Osteoblast (primary cell): ENCODE measurements around the gene PROC. TPM values are rescaled to one million over a fixed set of nuclear protein-coding genes. Genes with fewer than 3 reads are reported as not detected.

Experiments used
- DNase-seq: peaks from one replicate; pipeline ENCODE4 v3.0.0; 2011; ENCODE audit warnings: low spot score, mixed read lengths; ENCODE audit not compliant: insufficient read length; ENCODE audit errors: missing footprints
- H2AFZ ChIP-seq: 2 replicates; pipeline ENCODE4 v1.6.0; 2011; ENCODE audit warnings: mild to moderate bottlenecking, low read length
- H3K27ac ChIP-seq: 2 replicates; pipeline ENCODE4 v1.5.1; 2011; ENCODE audit warnings: mild to moderate bottlenecking, low read depth, low read length, moderate library complexity
- H3K27me3 ChIP-seq: 2 replicates; pipeline ENCODE4 v1.6.0; 2012; ENCODE audit warnings: mild to moderate bottlenecking, control low read depth, inconsistent platforms, low read length, moderate library complexity; ENCODE audit not compliant: insufficient read depth
- H3K36me3 ChIP-seq: 2 replicates; pipeline ENCODE4 v1.5.1; 2011; ENCODE audit warnings: mild to moderate bottlenecking, low read length, control low read depth, moderate library complexity; ENCODE audit not compliant: insufficient read depth
- H3K4me1 ChIP-seq: 2 replicates; pipeline ENCODE4 v1.5.1; 2011; ENCODE audit warnings: mild to moderate bottlenecking, low read length, control low read depth, moderate library complexity; ENCODE audit not compliant: insufficient read depth
- H3K4me2 ChIP-seq: 2 replicates; pipeline ENCODE4 v1.6.0; 2011; ENCODE audit warnings: mild to moderate bottlenecking, low read length; ENCODE audit not compliant: insufficient read depth
- H3K4me3 ChIP-seq: fragments of 200-600 bp; sonication (generic); 3 replicates; pipeline ENCODE4 v1.5.1; 2012; ENCODE audit warnings: mild to moderate bottlenecking, low read length, inconsistent platforms; ENCODE audit not compliant: insufficient read depth
- H3K79me2 ChIP-seq: 2 replicates; pipeline ENCODE4 v1.6.0; 2012; ENCODE audit warnings: mild to moderate bottlenecking, low read length, control low read depth, inconsistent platforms; ENCODE audit not compliant: insufficient read depth
- H3K9me3 ChIP-seq: 2 replicates; pipeline ENCODE4 v1.5.1; 2011; ENCODE audit warnings: low read depth, low read length, control low read depth
- H4K20me1 ChIP-seq: 2 replicates; pipeline ENCODE4 v1.6.0; 2012; ENCODE audit warnings: mild to moderate bottlenecking, low read length, control low read depth; ENCODE audit not compliant: insufficient read depth
- total RNA-seq: library from RNA; depleted of rRNA; stranded (reverse); fragments of >200 nt; gene quantifications from 2 replicates; pipeline ENCODE4 v1.2.3, GENCODE V29; 2012
- TF ChIP-seq, protein P1 (sequence below): IDR thresholded peaks from 2 replicates; pipeline ENCODE4 v1.5.1; 2011; ENCODE audit warnings: mild to moderate bottlenecking, low read depth, low read length, moderate library complexity; ENCODE audit errors: extremely low read depth

PROC gene
- total RNA-seq, 1 donor, result not detected

DNA sequence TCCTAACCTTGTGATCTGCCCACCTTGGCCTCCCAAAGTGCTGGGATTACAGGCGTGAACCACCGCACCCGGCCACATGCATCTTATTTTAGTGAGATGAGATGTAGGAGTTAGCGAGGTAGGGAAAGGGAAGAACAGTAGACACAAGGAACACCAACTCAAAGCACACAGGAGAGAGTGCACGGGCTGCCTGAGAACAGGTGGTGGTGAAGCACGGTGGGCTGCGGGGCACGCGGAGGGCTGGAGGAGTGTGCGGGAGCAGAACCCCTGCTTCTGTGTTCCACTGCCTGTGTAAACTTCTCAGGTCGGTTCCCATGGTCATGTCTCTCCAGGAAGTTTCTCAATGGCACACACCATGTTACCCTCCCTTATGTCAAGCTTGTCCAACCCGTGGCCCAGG, 38.7 kb downstream of the PROC start:
- H2AFZ ChIP-seq, result no peak overlapping the region
- H4K20me1 ChIP-seq, result no peaks in the 10 kb centered on the region
- H3K79me2 ChIP-seq, result no peaks in the 10 kb centered on the region
- DNase-seq, result no peak
- no peaks in the 10 kb centered on the region for H3K4me1 ChIP-seq
- H3K27ac ChIP-seq, result no peak overlapping the region
- no peak overlapping the region for H3K4me2 ChIP-seq
- TF ChIP-seq, protein P1, sequence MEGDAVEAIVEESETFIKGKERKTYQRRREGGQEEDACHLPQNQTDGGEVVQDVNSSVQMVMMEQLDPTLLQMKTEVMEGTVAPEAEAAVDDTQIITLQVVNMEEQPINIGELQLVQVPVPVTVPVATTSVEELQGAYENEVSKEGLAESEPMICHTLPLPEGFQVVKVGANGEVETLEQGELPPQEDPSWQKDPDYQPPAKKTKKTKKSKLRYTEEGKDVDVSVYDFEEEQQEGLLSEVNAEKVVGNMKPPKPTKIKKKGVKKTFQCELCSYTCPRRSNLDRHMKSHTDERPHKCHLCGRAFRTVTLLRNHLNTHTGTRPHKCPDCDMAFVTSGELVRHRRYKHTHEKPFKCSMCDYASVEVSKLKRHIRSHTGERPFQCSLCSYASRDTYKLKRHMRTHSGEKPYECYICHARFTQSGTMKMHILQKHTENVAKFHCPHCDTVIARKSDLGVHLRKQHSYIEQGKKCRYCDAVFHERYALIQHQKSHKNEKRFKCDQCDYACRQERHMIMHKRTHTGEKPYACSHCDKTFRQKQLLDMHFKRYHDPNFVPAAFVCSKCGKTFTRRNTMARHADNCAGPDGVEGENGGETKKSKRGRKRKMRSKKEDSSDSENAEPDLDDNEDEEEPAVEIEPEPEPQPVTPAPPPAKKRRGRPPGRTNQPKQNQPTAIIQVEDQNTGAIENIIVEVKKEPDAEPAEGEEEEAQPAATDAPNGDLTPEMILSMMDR, result no peak
- no peak overlapping the region for H3K4me3 ChIP-seq
- no peaks in the 10 kb centered on the region for H3K9me3 ChIP-seq
- no peaks in the 10 kb centered on the region for H3K27me3 ChIP-seq
- no peaks in the 10 kb centered on the region for H3K36me3 ChIP-seq

DNA sequence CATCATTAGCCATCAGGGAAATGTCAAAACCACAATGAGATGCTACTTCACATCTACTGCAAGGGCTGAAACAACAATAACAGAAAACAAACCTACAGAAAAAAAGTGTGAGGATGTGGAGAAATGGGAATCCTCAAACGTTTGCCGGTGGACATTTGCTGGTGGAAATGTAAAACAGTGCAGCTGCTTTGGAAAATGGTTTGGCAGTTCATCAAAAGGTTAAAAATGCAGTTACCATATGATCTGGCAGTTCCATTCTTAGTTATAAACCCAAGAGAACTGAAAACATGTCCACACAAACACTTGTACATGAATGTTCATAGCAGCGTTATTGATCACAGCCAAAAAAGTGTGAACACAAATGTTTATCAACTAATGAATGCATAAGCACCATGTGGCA, 44.2 kb downstream of the PROC start:
- Histone ChIP-seq H4K20me1 (no peaks in the 10 kb centered on the region), H3K27ac (no peak overlapping the region), H3K4me3 (no peak overlapping the region), H3K9me3 (no peaks in the 10 kb centered on the region), H3K27me3 (no peaks in the 10 kb centered on the region), H3K36me3 (no peaks in the 10 kb centered on the region), H3K4me1 (peaks cover 11% of the 10 kb centered on the region), H3K4me2 (no peak overlapping the region), H3K79me2 (no peaks in the 10 kb centered on the region), H2AFZ (no peak overlapping the region)
- no peak for DNase-seq
- TF ChIP-seq, protein P1, result no peak

DNA sequence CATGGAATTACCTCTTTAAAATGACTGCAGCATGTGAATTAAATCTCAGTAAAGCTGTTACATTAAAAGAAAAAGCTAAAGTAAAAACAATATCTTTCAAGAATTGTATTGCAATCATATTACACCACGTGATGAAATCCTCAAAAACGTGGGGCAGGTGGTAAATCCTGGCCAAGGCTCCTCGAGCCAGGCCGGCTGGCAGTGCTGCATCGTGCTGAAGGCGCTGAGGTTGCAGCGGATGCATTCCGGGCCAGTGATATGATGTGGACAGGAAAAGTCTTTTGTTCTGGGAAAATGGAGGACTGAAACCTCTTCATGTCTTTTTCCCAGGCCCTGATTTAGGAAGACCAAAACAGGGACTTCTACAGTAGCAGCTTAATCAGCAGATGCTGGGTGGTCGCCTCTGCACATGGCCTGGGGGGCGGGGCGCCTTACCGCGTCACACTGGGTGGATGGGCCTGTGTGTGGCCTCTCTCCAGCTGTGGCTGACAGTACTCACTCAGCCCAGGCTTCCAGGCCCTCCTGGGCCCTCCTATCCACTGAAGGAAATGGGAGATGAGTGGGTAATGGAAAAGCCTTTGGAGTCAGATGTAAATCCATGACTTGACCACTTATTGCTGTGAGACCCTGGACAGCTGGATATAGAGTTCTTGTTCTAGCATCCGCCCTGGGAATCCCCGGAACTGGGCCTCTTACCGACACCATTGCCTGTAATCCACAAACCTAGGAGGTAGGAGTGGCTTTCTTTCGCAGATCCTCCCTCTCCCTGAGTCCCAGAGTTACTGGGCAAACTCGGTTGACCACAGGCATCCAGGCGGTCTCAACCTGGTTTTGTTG, 45.1 kb downstream of the PROC start:
- Histone ChIP-seq H4K20me1 (no peaks in the 10 kb centered on the region), H2AFZ (no peak overlapping the region), H3K4me1 (peaks cover 11% of the 10 kb centered on the region), H3K27me3 (no peaks in the 10 kb centered on the region), H3K27ac (no peak overlapping the region), H3K4me3 (no peak overlapping the region), H3K9me3 (no peaks in the 10 kb centered on the region), H3K79me2 (no peaks in the 10 kb centered on the region), H3K4me2 (no peak overlapping the region), H3K36me3 (no peaks in the 10 kb centered on the region)
- DNase-seq, result peak; percentile 75
- TF ChIP-seq, protein P1, result no peak

DNA sequence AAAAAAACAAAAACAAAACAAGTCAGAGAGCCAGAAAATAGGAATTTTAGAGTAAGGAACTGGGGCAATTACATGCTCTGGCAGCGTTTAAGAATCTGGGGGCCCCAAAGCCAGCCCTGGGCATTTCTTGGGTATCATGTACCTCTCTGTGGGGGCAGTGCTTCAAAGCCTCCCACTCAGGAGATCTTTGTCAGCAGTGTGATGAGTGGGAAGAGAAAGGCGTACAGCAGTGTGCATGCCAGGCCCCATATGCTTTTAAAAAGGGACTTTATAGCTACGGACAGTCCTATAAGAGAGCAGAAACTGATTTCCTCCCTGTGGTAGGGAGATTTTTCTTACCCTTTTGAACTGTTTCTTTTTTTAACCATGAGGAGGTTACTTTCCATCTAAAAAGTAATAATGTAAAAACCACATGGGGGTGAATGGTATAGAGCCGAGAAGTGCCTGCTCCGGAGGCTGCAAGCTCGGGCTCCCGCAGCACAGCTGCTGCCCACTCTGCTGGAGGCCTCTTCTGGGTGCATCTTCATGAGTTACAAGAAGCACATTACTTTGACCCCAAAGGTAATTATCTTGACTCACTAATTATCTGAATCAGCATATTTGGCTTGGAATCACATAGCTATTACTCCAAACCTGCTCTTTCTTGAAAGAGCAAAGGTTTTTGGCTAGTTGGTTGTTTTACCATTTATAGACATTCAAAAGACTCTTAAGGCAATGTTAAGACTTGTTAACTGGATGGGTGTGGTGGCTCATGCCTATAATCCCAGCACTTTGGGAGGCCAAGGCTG, 46.4 kb downstream of the PROC start:
- peak; percentile 6 for DNase-seq
- H3K4me1 ChIP-seq, result peaks cover 11% of the 10 kb centered on the region
- H2AFZ ChIP-seq, result no peak overlapping the region
- no peaks in the 10 kb centered on the region for H3K9me3 ChIP-seq
- no peaks in the 10 kb centered on the region for H3K27me3 ChIP-seq
- H3K27ac ChIP-seq, result no peak overlapping the region
- no peaks in the 10 kb centered on the region for H4K20me1 ChIP-seq
- TF ChIP-seq, protein P1, result no peak
- no peak overlapping the region for H3K4me2 ChIP-seq
- H3K36me3 ChIP-seq, result no peaks in the 10 kb centered on the region
- no peak overlapping the region for H3K4me3 ChIP-seq
- no peaks in the 10 kb centered on the region for H3K79me2 ChIP-seq
